GM23338 (cell line): Measurements from ENCODE around the gene SHB. TPM values are rescaled to one million over a fixed set of nuclear protein-coding genes. Genes with fewer than 3 reads are reported as not detected.

ENCODE experiments used
- ATAC-seq: fragments of 200-7000 bp; cut with Tn5 transposase; 3 replicates; pipeline ENCODE4 v1.9.1; 2020
- DNase-seq: peaks from one replicate; pipeline ENCODE4 v3.0.0-alpha.2; 2015; ENCODE audit warnings: low spot score
- H2AFZ ChIP-seq: fragments of 200-600 bp; sonication (generic); 2 replicates; pipeline ENCODE4 v1.8.0; 2016; ENCODE audit warnings: antibody characterized with exemption, mild to moderate bottlenecking, moderate library complexity
- H3F3A ChIP-seq: fragments of 200-600 bp; sonication (generic); replicated peaks from 2 replicates; pipeline ENCODE4 v1.8.0; 2017; ENCODE audit warnings: antibody characterized with exemption, mixed run types, low read depth
- H3K27ac ChIP-seq: fragments of 200-600 bp; sonication (generic); 2 replicates; pipeline ENCODE4 v1.6.1; 2016; ENCODE audit warnings: low read depth
- H3K27me3 ChIP-seq: fragments of 200-600 bp; sonication (generic); 2 replicates; pipeline ENCODE4 v1.8.0; 2016; ENCODE audit warnings: mild to moderate bottlenecking, mixed run types, moderate library complexity; ENCODE audit not compliant: insufficient read depth
- H3K36me3 ChIP-seq: fragments of 200-600 bp; sonication (generic); 2 replicates; pipeline ENCODE4 v1.8.0; 2016; ENCODE audit warnings: mild to moderate bottlenecking; ENCODE audit not compliant: insufficient read depth
- H3K4me1 ChIP-seq: fragments of 200-600 bp; sonication (generic); 2 replicates; pipeline ENCODE4 v1.8.0; 2016; ENCODE audit warnings: mild to moderate bottlenecking, moderate library complexity; ENCODE audit not compliant: insufficient read depth
- H3K4me2 ChIP-seq: fragments of 200-600 bp; sonication (generic); 2 replicates; pipeline ENCODE4 v1.7.1; 2017; ENCODE audit warnings: mixed run types
- H3K4me3 ChIP-seq: fragments of 200-600 bp; sonication (generic); 2 replicates; pipeline ENCODE4 v1.6.1; 2016; ENCODE audit warnings: mixed run types
- H3K79me2 ChIP-seq: fragments of 200-600 bp; sonication (generic); replicated peaks from 2 replicates; pipeline ENCODE4 v1.8.0; 2017; ENCODE audit warnings: mild to moderate bottlenecking; ENCODE audit not compliant: insufficient read depth
- H3K9me2 ChIP-seq: fragments of 200-600 bp; sonication (generic); 2 replicates; pipeline ENCODE4 v1.8.0; 2017; ENCODE audit not compliant: insufficient read depth
- H4K20me1 ChIP-seq: fragments of 200-600 bp; sonication (generic); replicated peaks from 2 replicates; pipeline ENCODE4 v1.8.0; 2017; ENCODE audit warnings: mild to moderate bottlenecking; ENCODE audit not compliant: insufficient read depth
- H3K27ac Mint-ChIP-seq: 2 replicates; pipeline ENCODE4 v1.8.0; 2020; ENCODE audit warnings: inconsistent platforms, mild to moderate bottlenecking, moderate library complexity, mixed read lengths
- H3K27me3 Mint-ChIP-seq: 3 replicates; pipeline ENCODE4 v1.8.0; 2022; ENCODE audit warnings: low read depth, mild to moderate bottlenecking, moderate library complexity, mixed read lengths, inconsistent platforms; ENCODE audit not compliant: insufficient read depth, poor library complexity
- H3K36me3 Mint-ChIP-seq: 3 replicates; pipeline ENCODE4 v1.8.0; 2021; ENCODE audit warnings: low read depth, mild to moderate bottlenecking, inconsistent platforms, moderate library complexity, mixed read lengths
- H3K4me1 Mint-ChIP-seq: 3 replicates; pipeline ENCODE4 v1.8.0; 2020; ENCODE audit warnings: mild to moderate bottlenecking, inconsistent platforms, mixed read lengths
- H3K4me3 Mint-ChIP-seq: 3 replicates; pipeline ENCODE4 v1.8.0; 2021; ENCODE audit warnings: moderate library complexity, mild to moderate bottlenecking, inconsistent platforms, mixed read lengths
- H3K9me3 Mint-ChIP-seq: 3 replicates; pipeline ENCODE4 v1.8.0; 2020; ENCODE audit warnings: moderate library complexity, mild to moderate bottlenecking, inconsistent platforms, mixed read lengths
- CREB1 ChIP-seq: fragments of 250-450 bp; sonication (Bioruptor Pico); IDR thresholded peaks from 2 replicates; pipeline ENCODE4 v1.5.0; 2020; ENCODE audit warnings: low read depth, mild to moderate bottlenecking, moderate library complexity
- CTCF ChIP-seq, 2 experiments: fragments of 200-600 bp in 1 of 2; sonication (generic) in 1 of 2; conservative IDR thresholded peaks; 2 replicates each; pipeline versions ENCODE4 v1.5.1 to v1.6.1; 2016 to 2017; ENCODE audit warnings: antibody characterized with exemption in 2 of 2, low read depth in 2 of 2, mild to moderate bottlenecking in 2 of 2, moderate library complexity in 1 of 2
- ETS1 ChIP-seq: IDR thresholded peaks from 2 replicates; pipeline ENCODE4 v1.6.1; 2016; ENCODE audit warnings: antibody characterized with exemption
- EZH2 ChIP-seq: fragments of 200-600 bp; sonication (generic); IDR thresholded peaks from one replicate; pipeline ENCODE4 v1.8.0; 2017; ENCODE audit warnings: antibody characterized with exemption, mild to moderate bottlenecking, low read depth; ENCODE audit not compliant: unreplicated experiment
- EZH2phosphoT487 ChIP-seq: fragments of 200-600 bp; sonication (generic); IDR thresholded peaks from one replicate; pipeline ENCODE4 v1.8.1; 2018; ENCODE audit warnings: antibody characterized with exemption; ENCODE audit not compliant: unreplicated experiment
- JUNB ChIP-seq: IDR thresholded peaks from one replicate; pipeline ENCODE4 v1.6.1; 2016; ENCODE audit warnings: antibody characterized with exemption; ENCODE audit not compliant: unreplicated experiment
- NANOG ChIP-seq: IDR thresholded peaks from 2 replicates; pipeline ENCODE4 v1.6.1; 2016; ENCODE audit warnings: antibody characterized with exemption, borderline replicate concordance
- POLR2AphosphoS5 ChIP-seq: IDR thresholded peaks from 2 replicates; pipeline ENCODE4 v1.6.1; 2016; ENCODE audit warnings: antibody characterized with exemption, low read depth
- REST ChIP-seq: IDR thresholded peaks from one replicate; pipeline ENCODE4 v1.6.1; 2018; ENCODE audit warnings: antibody characterized with exemption; ENCODE audit not compliant: unreplicated experiment
- STAT1 ChIP-seq: IDR thresholded peaks from one replicate; pipeline ENCODE4 v1.6.1; 2016; ENCODE audit warnings: antibody characterized with exemption; ENCODE audit not compliant: unreplicated experiment
- ZNF331 ChIP-seq: fragments of 250-450 bp; sonication (Bioruptor Pico); IDR thresholded peaks from 2 replicates; pipeline ENCODE4 v1.5.0; 2020; ENCODE audit warnings: low read depth, mild to moderate bottlenecking, moderate library complexity
- polyA plus RNA-seq: library from polyadenylated mRNA; unstranded; fragments of >200 nt; fragmentation: Nextera tagmentation; extraction: Ambion mirVana; gene quantifications from 2 replicates; pipeline ENCODE4 v1.2.1, GENCODE V29; 2016
- total RNA-seq: library from RNA; depleted of rRNA; stranded (reverse); fragments of >200 nt; shearing (Covaris generic); gene quantifications from 2 replicates; pipeline ENCODE4 v1.2.3, GENCODE V29; 2014

Gene SHB
- total and polyA plus RNA-seq, 2 experiments from 2014 or later = 1.5 to 14.0 TPM

- no peak for TF ChIP-seq ZNF331 (CRISPR knock-in tag)
- TF ChIP-seq CTCF (conservative IDR thresholded peaks at IDR 0.05; ENCODE audit: low read depth in 2 of 2) = no peak
- TF ChIP-seq EZH2 = no peak
- no peak for TF ChIP-seq NANOG
- TF ChIP-seq CREB1 (CRISPR knock-in tag) = no peak
- TF ChIP-seq POLR2AphosphoS5 = no peak
- no peak for TF ChIP-seq EZH2phosphoT487
- no peak for TF ChIP-seq ETS1
- TF ChIP-seq JUNB = no peak
Measured at GRCh38 chr9:37986001-37986400, 83.0 kb downstream of the SHB start (continued).

GRCh38 chr9:37984672-37985611, 84.1 kb downstream of the SHB start:
- Mint-ChIP-seq H3K27me3 (no peaks in the 10 kb centered on the region), H3K27ac (no peak overlapping the region), H3K36me3 (peaks cover 4% of the 10 kb centered on the region; the same call in 2 of the 3 replicates), H3K4me1 (peaks cover 7% of the 10 kb centered on the region), H3K4me3 (no peak overlapping the region), H3K9me3 (no peaks in the 10 kb centered on the region)
- H3K27me3 ChIP-seq = no peaks in the 10 kb centered on the region
- no peaks in the 10 kb centered on the region for H3K9me2 ChIP-seq
- H3K79me2 ChIP-seq = no peaks in the 10 kb centered on the region
- H3K27ac ChIP-seq = no peak overlapping the region
- H3F3A ChIP-seq = no peaks in the 10 kb centered on the region
- DNase-seq (no peak), ATAC-seq (peak; percentile 34)
- H3K4me3 ChIP-seq = no peak overlapping the region
- no peaks in the 10 kb centered on the region for H3K36me3 ChIP-seq
- H3K4me1 ChIP-seq = no peaks in the 10 kb centered on the region
- no peak overlapping the region for H2AFZ ChIP-seq
- H3K4me2 ChIP-seq = no peak overlapping the region
- H4K20me1 ChIP-seq = no peaks in the 10 kb centered on the region
- TF ChIP-seq STAT1 (no peak), ETS1 (no peak), EZH2phosphoT487 (no peak), EZH2 (no peak), REST (no peak), ZNF331 (CRISPR knock-in tag) (no peak)
